Islet precursor cell (in vitro differentiated cells): ENCODE data around the gene CLTB.
A peak's percentile ranks its signal among the peaks of the same experiment; 100 is the strongest.

Experiments
- DNase-seq: peaks from one replicate; pipeline ENCODE4 v3.0.0-alpha.2; 2018

Gene CLTB

DNA sequence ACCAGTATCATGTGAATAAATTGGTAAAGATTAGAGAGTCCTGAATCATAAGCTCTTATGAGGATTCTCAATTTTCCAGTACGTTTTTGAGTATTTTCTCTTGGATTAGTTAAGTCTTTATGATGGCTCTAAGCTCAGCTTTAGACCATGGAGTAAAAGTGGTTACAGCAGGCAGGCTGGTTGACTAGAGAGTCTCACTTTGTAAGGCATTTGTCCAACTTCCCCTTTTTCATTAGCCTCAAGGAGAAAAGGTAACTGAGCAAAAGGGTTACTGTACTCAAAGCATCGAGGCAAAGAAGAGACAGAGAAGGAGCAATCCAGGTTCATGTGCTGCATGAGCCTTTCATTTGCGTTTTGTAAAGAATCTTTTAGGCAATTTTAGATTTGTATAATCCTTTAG is 36.5 kb downstream of the CLTB start:
- no peak for DNase-seq

DNA sequence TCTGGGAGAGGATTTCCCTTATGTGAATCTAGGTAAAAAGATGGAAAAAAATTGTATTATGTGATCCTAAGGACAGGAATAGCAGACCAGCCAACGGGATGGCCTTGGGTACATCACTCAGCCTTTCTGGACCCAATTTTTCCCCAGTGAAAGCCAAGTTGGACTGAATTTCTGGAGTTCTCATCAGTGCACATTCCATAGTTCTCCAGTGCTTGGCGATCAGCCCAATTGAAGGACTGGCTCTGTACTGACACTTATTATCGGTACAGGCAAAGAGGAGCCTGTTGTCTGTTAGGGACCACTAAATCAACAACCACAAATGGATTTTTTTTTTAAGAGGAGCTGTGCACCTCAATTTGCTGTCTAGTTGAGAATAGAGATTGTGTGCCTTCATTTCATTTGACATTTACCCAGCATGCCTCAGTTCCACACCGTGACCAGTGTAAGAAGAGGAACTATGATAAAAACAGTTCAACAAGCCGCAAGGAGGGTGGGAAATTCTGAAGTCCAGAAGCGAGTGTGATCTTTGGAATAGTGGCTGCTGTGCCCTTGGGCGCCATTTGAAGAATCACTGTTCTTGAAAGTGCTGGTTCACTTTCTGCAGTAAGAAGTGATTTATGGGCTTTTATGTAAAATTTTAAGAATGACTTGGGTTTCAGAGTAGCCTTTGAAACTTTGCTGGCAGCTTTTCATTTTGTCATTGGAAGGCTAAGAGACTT is 43.1 kb downstream of the CLTB start:
- no peak for DNase-seq

DNA sequence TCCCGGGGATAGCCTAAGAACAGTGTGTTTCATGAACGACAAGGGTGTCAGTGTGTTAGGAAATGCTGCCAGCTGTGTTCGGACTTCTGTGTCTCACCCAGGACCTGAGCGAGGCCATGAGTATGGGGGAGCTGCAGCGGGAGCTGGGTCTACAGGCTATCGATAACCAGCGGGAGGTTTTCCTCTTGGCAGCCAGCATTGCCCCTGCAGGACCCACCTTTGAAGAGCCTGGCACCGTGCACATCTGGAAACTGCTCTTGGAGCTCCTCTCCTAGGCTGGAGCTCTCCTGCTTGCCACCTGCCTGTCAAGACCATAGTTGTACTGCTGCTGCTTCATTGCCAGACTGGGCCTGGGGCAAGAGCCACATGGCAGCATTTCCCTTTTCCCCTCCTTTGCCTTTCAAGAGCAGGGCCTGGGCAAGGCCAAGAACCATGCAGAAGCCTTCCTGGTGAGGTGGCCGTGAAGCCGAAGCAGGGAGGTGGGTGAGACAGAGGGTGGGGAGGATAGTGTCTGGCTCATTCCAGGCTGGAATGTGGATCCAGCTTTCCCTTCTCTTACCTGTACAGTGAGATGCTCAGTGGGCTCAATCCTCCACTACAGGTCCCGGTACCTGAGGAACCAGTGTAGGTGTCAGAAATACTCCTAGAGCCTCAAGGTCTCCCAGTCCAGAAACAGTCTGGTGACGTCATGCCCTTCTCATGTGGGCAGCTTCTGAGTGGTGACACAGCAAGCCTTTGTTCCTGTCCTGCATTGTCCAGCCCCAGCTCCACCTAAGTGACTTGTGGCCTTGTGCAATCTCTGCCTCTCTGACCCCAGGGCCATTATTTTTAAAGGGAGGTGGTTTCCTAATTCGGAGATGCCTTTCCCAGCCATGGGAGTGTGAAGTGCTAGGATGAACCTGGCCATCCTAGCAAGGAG is 44.5 kb downstream of the CLTB start:
- peak; percentile 85 for DNase-seq

DNA sequence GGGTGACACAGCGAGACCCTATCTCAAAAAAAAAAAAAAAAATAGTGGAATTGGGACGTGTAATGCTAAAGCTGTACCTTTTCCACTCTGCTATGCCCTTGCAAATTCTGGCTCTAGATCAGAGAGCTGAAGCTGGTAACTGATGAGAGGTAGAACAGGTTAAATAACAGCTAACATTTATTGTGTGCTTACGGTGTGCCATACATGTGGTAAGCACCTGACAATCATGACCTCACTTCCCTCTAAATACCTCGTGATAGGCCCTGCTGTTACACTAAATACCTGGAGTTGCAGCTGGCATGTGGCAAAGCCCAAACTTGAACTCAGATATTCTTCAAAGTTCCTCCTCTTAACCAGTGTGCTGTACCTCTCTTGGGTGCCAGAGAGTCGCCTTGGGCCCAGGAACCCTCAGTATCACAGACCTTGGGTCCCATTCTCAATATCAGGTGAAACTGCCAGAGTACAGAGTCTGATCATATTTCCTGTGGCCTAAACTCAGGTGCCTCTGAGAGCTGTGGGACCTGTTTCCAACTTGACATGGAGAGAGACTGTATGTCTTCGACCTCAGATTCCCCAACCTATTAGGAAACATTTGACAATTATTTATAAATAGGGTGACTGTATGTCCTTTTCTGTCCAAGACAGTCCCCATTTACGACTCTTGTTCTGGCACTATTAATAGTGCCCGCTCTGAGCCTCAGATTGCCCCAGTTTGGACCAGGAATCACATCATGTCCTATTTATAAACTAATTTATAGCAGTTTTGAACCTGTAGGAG is 46.2 kb downstream of the CLTB start:
- no peak for DNase-seq

DNA sequence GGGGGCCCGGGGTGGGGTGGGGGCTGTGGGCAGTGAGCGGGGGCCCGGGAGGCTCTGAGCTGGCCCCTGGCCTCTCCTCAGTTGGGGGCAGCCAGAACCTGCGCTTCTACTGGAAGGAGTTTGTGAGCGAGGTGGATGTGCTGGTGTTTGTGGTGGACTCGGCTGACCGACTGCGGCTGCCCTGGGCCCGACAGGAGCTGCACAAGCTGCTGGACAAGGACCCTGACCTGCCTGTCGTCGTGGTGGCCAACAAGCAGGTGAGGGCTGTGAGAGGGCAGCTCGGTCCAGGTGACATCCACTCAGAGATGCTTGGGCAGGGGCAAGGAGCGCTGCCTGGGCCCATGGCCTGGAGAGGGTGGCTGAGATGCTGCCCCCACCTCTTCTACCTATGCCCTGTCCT is 47.6 kb downstream of the CLTB start:
- no peak for DNase-seq

DNA sequence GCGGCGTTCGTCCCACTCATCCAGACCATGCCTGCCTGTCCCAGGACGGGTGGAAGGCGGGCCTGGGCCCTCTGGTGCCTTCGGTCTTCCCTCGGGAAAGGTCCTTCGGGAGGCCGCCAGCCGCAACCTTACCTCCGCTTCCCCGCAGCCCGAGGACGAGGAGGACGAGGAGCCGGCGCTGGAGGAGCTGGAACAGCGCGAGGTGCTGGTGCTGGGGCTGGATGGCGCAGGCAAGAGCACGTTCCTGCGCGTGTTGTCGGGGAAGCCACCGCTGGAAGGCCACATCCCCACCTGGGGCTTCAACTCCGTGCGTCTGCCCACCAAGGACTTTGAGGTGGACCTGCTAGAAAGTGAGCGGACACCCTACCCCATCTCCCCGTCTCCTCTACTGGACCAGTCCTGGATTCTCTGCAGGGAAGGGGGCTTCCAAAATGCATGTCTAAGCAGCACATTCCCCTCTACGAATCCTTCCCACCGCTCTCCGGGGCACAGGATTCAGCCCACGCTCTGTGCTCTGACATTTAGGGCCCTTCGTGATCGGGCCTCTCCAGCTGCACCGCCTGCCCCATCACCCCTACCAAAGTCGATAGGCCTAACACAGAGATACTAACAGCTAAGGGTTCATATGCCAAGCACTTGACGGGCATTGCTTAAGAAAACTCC is 50.0 kb downstream of the CLTB start:
- peak; percentile 77 for DNase-seq

DNA sequence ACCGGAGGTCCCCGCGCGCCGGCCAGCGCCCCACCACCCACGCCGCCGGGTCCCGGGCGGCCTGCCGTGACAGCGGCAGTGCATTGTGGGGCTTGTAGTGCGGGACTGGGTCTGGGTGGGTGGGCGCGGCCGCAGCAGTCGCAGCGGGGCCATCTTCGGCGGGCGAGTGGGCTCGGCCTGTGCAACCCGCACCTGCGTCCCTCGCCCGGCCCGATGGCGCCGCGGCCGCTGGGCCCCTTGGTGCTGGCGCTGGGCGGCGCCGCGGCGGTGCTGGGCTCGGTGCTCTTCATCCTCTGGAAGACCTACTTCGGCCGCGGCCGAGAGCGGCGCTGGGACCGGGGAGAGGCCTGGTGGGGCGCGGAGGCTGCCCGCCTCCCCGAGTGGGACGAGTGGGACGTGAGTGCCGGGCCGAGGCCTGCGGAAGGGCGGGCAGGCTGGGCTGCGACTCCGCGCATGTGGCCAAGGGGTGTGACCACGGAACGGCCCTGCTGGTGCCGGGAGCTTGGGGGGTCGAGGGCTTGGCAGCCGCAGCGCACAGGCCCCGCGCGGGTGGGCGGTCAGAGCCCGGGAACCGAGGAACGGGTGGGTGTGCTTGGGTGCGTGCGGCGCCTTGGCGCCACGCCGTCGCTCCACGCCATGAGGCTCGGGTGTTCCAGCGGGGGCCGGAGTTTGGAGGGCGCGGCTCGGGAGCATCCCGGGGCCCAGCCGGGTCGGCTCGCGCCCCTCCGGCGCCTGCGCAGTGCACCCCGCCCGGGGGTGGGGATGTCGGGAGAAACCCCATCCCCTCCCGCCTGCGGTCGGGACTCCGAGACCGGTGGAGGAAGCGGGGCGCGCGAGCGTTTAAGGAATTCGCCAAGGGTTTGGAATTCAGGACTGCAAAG is 50.7 kb downstream of the CLTB start, which contains the start of gene ARL10:
TSS of gene ARL10 (plus strand) at position 137 of the 881 bp plus-strand sequence. CDS start at position 214, 77 bp downstream.
- peak; percentile 66 for DNase-seq

DNA sequence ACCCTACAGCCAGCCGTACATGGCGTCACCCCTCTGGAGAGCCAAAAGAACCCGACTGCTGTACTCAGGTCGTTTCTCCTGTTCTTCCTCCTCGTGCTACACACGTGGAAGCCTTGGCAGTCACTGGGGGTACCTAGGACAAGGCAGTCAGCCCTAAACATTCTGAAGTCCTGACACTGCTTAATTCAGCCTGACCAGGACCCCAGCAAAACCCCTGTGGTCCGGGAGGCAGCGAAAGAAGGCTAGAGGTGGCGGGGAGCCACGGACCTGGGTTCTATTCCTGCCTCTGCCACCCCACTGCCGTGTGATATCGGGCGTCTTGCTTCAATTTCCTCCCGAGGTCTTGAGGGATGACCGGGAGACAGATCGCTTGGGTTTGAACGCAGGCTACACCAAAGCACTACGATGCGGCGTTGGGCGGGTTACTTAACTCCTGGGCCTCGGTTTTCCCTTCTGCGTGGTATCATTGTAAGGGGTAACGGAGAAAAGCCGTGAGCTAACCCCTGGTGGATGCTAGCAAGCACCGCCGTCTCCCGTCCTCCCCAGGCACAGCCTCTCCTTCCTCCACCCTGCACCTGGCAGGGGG is 51.5 kb downstream of the CLTB start:
- DNase-seq = no peak

DNA sequence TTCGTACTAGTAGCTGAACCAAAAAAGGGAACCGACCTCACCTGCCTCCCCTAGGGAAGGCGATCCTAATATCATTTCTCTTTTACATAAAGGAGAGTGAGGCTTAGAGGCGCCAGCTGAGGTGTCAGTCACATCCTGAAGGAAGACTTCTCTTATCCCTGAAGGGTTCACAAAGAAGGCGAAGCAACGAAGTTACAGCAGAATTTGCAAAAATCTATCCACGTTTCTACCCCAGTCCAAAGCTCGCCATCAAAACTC is 54.2 kb downstream of the CLTB start:
- DNase-seq = no peak

DNA sequence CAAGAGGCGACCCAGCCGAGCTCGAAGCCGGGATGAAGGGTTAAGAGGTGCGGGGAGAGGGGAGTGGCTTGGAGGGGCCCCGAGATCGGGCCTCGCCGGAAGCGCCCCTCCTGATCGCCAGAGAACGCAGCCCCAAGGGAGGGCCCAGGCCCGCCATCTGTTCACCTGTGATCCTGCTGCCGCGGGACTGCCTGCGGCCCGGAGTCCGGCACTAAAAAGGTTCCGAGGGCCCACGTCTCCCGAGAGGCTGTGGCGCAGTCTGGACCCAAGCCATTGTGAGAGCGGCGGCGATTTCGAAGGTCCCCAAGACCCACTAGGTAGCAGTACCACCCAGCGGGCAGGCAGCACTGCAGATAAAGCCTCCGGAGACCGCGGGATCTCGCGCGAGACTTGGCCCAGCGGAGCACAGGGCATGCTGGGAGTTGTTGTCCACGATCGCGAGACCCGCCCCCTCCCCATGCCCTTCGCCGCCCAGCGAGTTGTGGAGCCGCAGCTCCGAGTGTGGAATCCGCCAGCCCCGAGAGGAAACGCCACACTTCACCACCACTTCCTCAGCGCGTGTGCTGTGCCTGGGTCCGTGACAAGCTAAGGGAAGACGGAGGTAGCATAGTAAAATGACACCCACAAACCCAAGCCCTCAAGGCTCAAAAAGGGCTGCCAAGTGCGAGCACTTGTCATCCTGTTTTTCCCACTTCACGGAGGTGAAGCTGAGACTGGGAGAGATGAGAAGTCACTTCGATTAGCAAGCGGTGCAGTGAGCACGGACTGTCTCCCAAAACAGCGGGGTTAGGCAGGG is 54.7 kb downstream of the CLTB start, which contains the start of gene KIAA1191:
TSS of gene KIAA1191 (minus strand) at position 328 of the 796 bp plus-strand sequence. CDS start 2,256 bp downstream, outside the sequence.
- DNase-seq = peak; percentile 97

DNA sequence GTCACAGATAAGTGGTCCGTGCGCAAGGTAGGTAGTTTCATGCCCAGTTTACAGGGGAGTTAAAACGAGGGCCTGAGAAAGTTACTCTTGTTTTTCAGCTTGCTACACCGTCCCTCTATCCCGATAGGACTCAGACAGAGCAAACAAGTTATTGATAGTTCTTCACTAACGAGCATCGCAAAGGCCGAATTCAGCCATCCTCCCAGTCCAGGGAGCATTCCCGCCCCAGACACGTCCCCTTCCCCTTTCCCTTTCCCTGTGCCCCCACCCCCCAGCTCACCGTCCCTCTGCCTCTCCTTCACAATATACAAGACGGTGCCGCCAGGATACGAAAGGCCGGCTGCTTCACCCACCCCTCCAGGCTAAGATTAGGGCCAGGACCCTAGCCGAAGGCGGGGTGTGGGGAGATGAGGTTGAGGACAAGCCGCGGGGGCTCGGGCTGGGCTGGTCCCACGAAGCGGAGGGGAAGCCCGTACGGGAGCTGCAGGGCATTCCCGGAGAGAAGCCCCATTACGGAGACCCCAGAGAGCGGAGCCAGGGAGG is 55.4 kb downstream of the CLTB start:
- peak; percentile 60 for DNase-seq

DNA sequence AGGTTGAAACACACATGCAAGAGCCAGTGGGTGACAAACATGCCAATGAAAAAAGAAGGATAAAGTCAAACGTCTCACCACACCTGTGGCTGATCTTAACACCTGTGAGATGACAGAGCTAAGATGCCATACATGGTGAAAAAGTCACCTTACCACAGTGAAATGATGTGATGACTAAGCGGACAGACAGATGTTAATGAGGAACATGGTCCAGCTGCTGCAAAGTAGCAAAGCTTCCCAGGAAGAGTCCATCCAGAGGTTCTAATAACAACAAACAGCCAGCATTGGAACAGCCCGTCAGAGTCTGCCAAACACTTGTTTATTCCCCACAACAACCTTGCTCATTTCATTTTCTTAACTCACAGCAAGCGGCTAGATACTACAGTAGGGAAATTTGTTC is 56.7 kb downstream of the CLTB start:
- DNase-seq = no peak

DNA sequence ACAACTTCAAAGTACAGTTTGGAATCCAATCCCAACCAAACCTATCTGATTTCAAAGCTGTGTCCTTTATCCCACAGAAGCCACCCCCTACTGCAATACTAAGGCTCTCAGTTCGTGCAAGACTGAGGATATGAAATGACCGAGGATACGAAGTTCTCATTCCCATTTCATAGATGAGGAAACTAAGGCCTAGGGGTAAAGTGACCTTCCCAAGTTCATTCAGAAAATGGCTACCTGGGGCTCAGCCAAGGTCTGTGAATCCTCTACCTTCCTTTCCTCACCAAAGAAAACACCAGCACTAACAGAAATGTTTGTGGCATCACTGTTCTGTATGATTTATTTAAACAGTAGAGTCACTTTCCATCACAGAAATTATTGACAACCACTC is 60.2 kb downstream of the CLTB start:
- no peak for DNase-seq

DNA sequence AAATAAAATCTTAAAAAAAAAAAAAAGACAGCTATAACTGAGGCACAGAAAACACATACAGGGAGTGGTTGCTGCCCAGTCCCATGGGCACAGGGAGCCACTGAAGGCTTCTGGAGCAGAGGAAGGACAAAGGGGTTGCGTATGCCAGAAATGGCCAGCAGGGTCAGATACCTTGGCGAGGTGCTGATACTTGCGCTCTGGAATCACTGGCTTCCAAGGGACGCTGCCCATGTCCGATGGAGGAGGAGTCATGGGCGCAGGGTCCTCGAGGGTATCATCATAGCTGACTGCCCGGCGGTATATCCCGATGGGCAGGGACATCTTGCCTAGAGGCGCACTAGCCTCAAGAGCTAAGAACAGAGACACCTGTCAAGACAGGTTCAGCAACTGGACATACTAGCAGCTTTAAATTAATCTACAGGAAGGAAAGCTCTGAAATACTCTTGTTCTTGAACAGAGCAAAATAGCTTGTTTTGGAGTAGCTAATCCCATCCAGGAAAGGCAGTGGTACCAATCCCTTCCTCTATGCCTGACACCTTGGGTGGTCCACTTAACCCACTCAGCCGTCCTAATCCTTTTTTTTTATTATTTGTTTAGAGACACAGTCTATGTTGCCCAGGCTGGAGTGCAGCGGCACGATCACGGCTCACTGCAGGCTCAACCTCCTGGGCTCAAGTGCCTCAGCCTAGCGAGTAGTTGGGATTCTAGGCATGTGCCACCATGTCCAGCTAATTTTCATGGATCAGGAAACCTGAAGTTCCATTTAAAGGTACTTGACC is 60.8 kb downstream of the CLTB start:
- no peak for DNase-seq

DNA sequence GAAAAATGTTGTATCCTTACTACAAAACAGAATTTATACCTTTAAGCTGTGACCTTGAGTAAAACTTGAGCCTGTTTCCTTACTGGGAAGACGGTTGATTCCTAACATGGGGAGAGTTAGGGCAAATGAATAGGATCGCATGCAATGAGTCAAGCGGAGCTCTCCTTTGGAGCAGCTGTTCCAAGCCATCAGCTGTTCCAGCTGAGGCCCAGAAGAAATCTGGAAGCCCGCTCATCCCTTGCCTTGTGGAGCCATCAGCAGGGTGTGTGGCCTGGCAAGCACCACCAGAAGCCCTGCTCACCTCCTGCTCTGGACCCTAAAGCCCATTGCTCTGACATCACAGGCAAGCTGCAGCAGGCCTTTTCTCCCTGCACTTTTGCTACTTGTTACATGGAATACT is 62.8 kb downstream of the CLTB start:
- DNase-seq = no peak

DNA sequence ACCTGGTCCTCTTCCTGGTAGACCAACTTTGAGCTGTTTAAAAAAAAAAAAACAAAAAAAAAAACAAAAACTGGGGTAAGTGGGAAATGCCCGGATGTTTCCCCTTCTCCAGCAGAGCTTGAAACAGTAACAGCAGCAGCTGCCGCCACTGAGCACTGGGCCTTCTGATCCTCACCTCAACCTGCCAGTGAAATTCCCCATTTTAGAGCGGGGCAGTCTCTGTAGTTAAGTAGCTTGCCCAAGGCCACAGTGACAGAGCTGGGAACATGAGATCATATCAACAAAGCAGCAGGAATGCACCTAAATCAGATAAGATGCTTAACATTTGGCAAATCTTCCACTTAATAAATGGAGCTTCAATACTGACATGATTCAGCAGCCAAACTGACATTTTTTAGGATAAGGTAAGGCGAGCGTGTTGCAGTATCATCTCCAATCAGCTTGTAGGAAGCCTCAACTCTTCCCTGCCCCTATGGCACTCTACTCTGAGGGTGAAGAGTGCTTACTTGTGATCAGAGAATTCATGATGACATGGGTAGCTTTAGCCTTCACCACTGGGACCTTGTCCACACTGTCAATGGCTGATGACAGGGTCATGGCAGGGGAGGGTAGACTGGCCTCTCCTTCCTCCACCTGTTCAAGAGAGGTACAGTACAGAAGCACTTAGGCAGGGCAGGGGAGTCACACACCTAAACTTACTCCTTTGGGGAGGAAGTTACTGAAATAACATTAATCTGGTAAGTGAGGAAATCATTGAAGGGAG is 64.0 kb downstream of the CLTB start:
- DNase-seq = peak; percentile 74

DNA sequence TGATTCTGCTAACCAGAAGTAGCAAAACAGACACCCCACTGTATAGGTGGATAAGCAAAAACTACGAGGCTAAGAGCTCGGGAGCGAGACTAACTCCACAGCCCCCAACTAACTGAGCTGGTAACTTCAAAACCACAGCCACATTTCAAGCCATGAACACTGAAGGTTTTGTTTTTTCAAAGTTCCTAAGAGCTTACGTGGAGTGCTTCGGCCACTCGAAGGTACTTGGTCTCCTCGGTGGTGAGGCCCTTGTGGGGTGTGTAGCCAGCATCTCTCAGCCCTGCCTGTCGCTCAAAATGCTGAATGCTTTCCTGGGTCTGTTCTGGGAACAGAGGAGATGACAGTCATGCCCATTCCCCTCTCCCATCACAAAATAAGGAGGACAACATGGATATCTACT is 65.9 kb downstream of the CLTB start:
- no peak for DNase-seq

DNA sequence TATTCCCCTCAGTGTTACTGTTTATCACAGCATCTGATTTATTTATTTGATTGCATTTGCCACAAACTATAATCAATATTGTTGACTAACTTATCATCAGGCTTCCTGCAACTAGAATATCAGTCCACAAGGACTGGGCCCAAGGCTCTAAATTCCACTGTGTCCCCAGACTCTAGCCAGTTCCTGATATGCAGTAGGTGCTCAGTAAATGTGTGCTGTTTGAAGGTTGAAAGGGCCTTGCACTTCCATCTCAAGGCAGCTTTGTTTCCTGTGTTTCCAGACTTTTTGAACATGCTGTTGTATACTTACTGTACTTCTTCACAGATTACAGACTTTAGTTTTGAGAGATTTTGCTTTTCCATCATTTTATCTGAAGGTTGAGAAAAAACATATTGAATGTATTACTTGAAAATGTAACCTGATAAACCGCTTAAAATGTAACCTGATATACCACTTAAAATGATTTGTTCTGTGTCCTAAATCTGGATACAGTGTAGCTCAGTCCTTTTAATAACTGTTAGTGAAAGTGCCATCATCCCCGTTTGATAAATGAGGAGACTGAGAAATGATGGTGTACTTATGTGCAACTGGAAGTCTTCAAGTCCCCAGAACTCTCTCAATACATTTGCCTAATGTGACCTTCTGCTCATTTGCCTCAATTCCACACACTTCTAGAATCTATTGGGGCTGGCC is 73.4 kb downstream of the CLTB start:
- DNase-seq = no peak
